GM12878 (cell line): Measurements from ENCODE around the gene KIAA0825. TPM values are rescaled to one million over a fixed set of nuclear protein-coding genes. Genes with fewer than 3 reads are reported as not detected.
"Not testable (repeated sequence)": the region's sequence is repeated elsewhere in the genome, so short reads cannot be mapped to it uniquely, and the experiment has no call there.

ENCODE experiments used
- ATAC-seq: fragments of 200-7000 bp; cut with Tn5 transposase; 3 replicates; pipeline ENCODE4 v1.9.1; 2020; ENCODE audit warnings: mild to moderate bottlenecking, moderate library complexity
- BruUV-seq: library from RNA; stranded (reverse); fragments of 400-500 nt; replicated peaks from 2 replicates; lab custom pipeline; 2021; lab: Mats Ljungman, UMichigan
- CTCF ChIA-PET: fragments of 300-600 bp; sonication (Branson Sonifier 250); formaldehyde crosslinking; extraction: SDS; loops from one replicate; lab custom pipeline; 2021; ENCODE audit warnings: inconsistent platforms; lab: Yijun Ruan, JAX
- POLR2A ChIA-PET: fragments of 350-600 bp; formaldehyde crosslinking; extraction: SDS; loops from one replicate; lab custom pipeline; 2021; ENCODE audit warnings: inconsistent platforms; lab: Charles Lee
- RAD21 ChIA-PET: fragments of 300-600 bp; sonication (Branson Sonifier 250); formaldehyde crosslinking; loops from one replicate; lab custom pipeline; 2023; ENCODE audit warnings: antibody characterized with exemption; ENCODE audit not compliant: unreplicated experiment; lab: Charles Lee
- SMC1A ChIA-PET: fragments of 300-600 bp; sonication (Branson Sonifier 250); formaldehyde crosslinking; loops from one replicate; lab custom pipeline; 2023; ENCODE audit not compliant: unreplicated experiment, uncharacterized antibody; lab: Charles Lee
- DNase-seq: peaks from one replicate; pipeline ENCODE4 v3.0.0-alpha.2; 2011; ENCODE audit warnings: low read depth, low spot score
- FAIRE-seq: peaks from 3 replicates; lab custom pipeline; 2011; peaks lifted over from hg19 to GRCh38; lab: Jason Lieb, UNC
- H2AFZ ChIP-seq: 2 replicates; pipeline ENCODE4 v1.6.0; 2011; ENCODE audit warnings: low read depth, low read length, control low read depth; ENCODE audit not compliant: control insufficient read depth
- H3K27ac ChIP-seq: 2 replicates; pipeline ENCODE4 v1.5.1; 2011; ENCODE audit warnings: control low read depth; ENCODE audit not compliant: control insufficient read depth, insufficient read depth
- H3K27me3 ChIP-seq, 2 experiments: replicated peaks in 1 of 2; 2 replicates each; pipeline versions ENCODE4 v1.6.0 to v1.6.1; 2011; ENCODE audit warnings: low read length in 1 of 2; ENCODE audit not compliant: control insufficient read depth in 2 of 2, insufficient read depth in 2 of 2
- H3K36me3 ChIP-seq, 2 experiments: 2 replicates each; pipeline ENCODE4 v1.5.1; 2011; ENCODE audit warnings: low read length in 1 of 2; ENCODE audit not compliant: control insufficient read depth in 2 of 2, insufficient read depth in 2 of 2
- H3K4me1 ChIP-seq: 2 replicates; pipeline ENCODE4 v1.6.1; 2011; ENCODE audit warnings: mild to moderate bottlenecking, low read length, moderate library complexity, mixed read lengths; ENCODE audit not compliant: control insufficient read depth, insufficient read depth
- H3K4me2 ChIP-seq: 2 replicates; pipeline ENCODE4 v1.6.0; 2011; ENCODE audit warnings: control low read depth; ENCODE audit not compliant: control insufficient read depth, insufficient read depth
- H3K4me3 ChIP-seq: fragments of 200-600 bp; sonication (generic); 2 replicates; pipeline ENCODE4 v1.5.1; 2016
- H3K79me2 ChIP-seq: 2 replicates; pipeline ENCODE4 v1.6.0; 2011; ENCODE audit warnings: low read length; ENCODE audit not compliant: control insufficient read depth, insufficient read depth
- H3K9ac ChIP-seq: 2 replicates; pipeline ENCODE4 v1.8.0; 2011; ENCODE audit warnings: low read length, control low read depth, mixed read lengths; ENCODE audit not compliant: control insufficient read depth, insufficient read depth
- H3K9me3 ChIP-seq: replicated peaks from 3 replicates; pipeline ENCODE4 v1.5.1; 2011; ENCODE audit warnings: mild to moderate bottlenecking, low read length; ENCODE audit not compliant: control insufficient read depth, insufficient read depth
- H4K20me1 ChIP-seq: 2 replicates; pipeline ENCODE4 v1.6.0; 2011; ENCODE audit not compliant: control insufficient read depth, insufficient read depth
- ATF2 ChIP-seq: IDR thresholded peaks from 2 replicates; pipeline ENCODE4 v1.6.1; 2012; ENCODE audit warnings: low read length, inconsistent platforms
- GABPA ChIP-seq: IDR thresholded peaks from 2 replicates; pipeline ENCODE4 v1.6.1; 2014; ENCODE audit warnings: antibody characterized with exemption, low read depth, mild to moderate bottlenecking, inconsistent platforms
- HDGF ChIP-seq: fragments of 450-650 bp; IDR thresholded peaks from 2 replicates; pipeline ENCODE4 v1.6.1; 2016; ENCODE audit warnings: antibody characterized with exemption
- JUNB ChIP-seq: IDR thresholded peaks from 2 replicates; pipeline ENCODE4 v1.6.1; 2016; ENCODE audit warnings: antibody characterized with exemption, mild to moderate bottlenecking
- NFIC ChIP-seq: IDR thresholded peaks from 2 replicates; pipeline ENCODE4 v1.6.1; 2012; ENCODE audit warnings: low read depth, mild to moderate bottlenecking, inconsistent platforms, low read length, moderate library complexity
- RUNX3 ChIP-seq: IDR thresholded peaks from 2 replicates; pipeline ENCODE4 v1.6.1; 2012; ENCODE audit warnings: low read length, inconsistent platforms
- WGBS: methylation state at CpG from one replicate; pipeline ENCODE4 v1.1.6; 2016; ENCODE audit warnings: low lambda C conversion rate; ENCODE audit not compliant: insufficient replicate concordance, insufficient coverage; ENCODE audit errors: missing lambda C conversion rate; 5-methylcytosine and 5-hydroxymethylcytosine counted together
- in situ Hi-C: fragments of 300-500 bp; cut with MboI; formaldehyde crosslinking; loops from 9 replicates; pipeline ENCODE4 v1.14.3; 2018; ENCODE audit warnings: mixed read lengths
- intact Hi-C: fragments of 100-400 bp; cut with micrococcal nuclease; formaldehyde crosslinking; loops from one replicate; pipeline ENCODE4 v1.14.2; 2022; ENCODE audit not compliant: unreplicated experiment
- polyA plus RNA-seq, 11 experiments: library from polyadenylated mRNA; depleted of rRNA in 4 of 11; unstranded in 6 of 11; stranded (reverse) in 5 of 11; fragments of >200 nt; fragmentation: Nextera tagmentation in 4 of 11; fragmentation: Illumina TruSeq in 1 of 11; extraction: Ambion mirVana in 4 of 11; extraction: Trizol in 1 of 11; gene quantifications; 1 replicate in 1 of 11; 2 replicates in 10 of 11; pipeline versions ENCODE4 v1.2.1 to v1.2.3, GENCODE V29; 2011 to 2016; ENCODE audit warnings: inconsistent platforms in 2 of 11, missing spikeins in 2 of 11, low read depth in 1 of 11
- total RNA-seq, 4 experiments: library from RNA; depleted of rRNA in 3 of 4; stranded (reverse); fragments of >200 nt in 3 of 4; fragmentation: Illumina TruSeq in 1 of 4; extraction: Trizol in 1 of 4; gene quantifications; 2 replicates each; pipeline versions ENCODE4 v1.2.1 to v1.2.3, GENCODE V29; 2013 to 2021

The KIAA0825 gene
- total and polyA plus RNA-seq, 10 of the 15 experiments (the other 5 are each of a cell fraction or from before 2014, with no cell fraction given), result 0.55 to 1.9 (median 1.5) TPM

- TF ChIP-seq HDGF, result no peak
These were observed 463.7 kb downstream of the KIAA0825 start (continued) for GRCh38 chr5:94154672-94155071.

- Histone ChIP-seq H3K4me3 (no peak overlapping the region), H4K20me1 (no peaks in the 10 kb centered on the region), H3K4me1 (no peaks in the 10 kb centered on the region), H3K27me3 (no peaks in the 10 kb centered on the region), H3K4me2 (no peak overlapping the region), H3K79me2 (no peaks in the 10 kb centered on the region), H2AFZ (no peak overlapping the region), H3K9me3 (no peaks in the 10 kb centered on the region), H3K36me3 (no peaks in the 10 kb centered on the region), H3K9ac (no peak overlapping the region), H3K27ac (no peak overlapping the region)
- in situ Hi-C loops, result no loop called here
- RAD21 ChIA-PET, result no interaction called here
- intact Hi-C loops, result no loop called here
- no TSS peak for BruUV-seq
- DNase-seq (no peak), ATAC-seq (peak; percentile 37), FAIRE-seq (no peak)
- CTCF ChIA-PET, result no interaction called here
- SMC1A ChIA-PET, result interaction anchor here (0.8 kb wide), 1 partner anchor 11 kb away, joined by 3 read pairs; no protein-coding TSS in a partner anchor
- TF ChIP-seq JUNB (peak; percentile 39), ATF2 (peak; percentile 43; the same call in 1 of the 2 replicates), RUNX3 (peak; percentile 61), NFIC (peak; percentile 75; the same call in 1 of the 2 replicates), GABPA (no peak)
- POLR2A ChIA-PET, result no interaction called here
- WGBS, result 2% methylated on average over 3 of the region's 3 CpGs
These were observed 464.5 kb downstream of the KIAA0825 start for GRCh38 chr5:94153736-94154450.

GRCh38 chr5:94143621-94144020, 474.8 kb downstream of the KIAA0825 start:
- in situ Hi-C loops, CTCF ChIA-PET, POLR2A ChIA-PET, H4K20me1 ChIP-seq, H3K36me3 ChIP-seq, H3K9me3 ChIP-seq, BruUV-seq, H3K4me2 ChIP-seq, ATAC-seq, DNase-seq, FAIRE-seq, H3K9ac ChIP-seq, RAD21 ChIA-PET, H3K4me1 ChIP-seq, SMC1A ChIA-PET, H3K79me2 ChIP-seq, H2AFZ ChIP-seq, intact Hi-C loops, H3K27me3 ChIP-seq, H3K4me3 ChIP-seq, H3K27ac ChIP-seq: not testable (repeated sequence)
